Measurements from ENCODE around the gene OCA2.
"Not testable (repeated sequence)": the region's sequence is repeated elsewhere in the genome, so short reads cannot be mapped to it uniquely, and the experiment has no call there.

OCA2 gene

GRCh38 chr15:28020644-28021043 lies 78.5 kb downstream of the OCA2 start:
- DNase-seq = no peak

- DNase-seq = no peak
Observed at GRCh38 chr15:28019594-28020309, 79.4 kb downstream of the OCA2 start.

GRCh38 chr15:28018291-28019044 lies 80.6 kb downstream of the OCA2 start:
- no peak for DNase-seq

DNA sequence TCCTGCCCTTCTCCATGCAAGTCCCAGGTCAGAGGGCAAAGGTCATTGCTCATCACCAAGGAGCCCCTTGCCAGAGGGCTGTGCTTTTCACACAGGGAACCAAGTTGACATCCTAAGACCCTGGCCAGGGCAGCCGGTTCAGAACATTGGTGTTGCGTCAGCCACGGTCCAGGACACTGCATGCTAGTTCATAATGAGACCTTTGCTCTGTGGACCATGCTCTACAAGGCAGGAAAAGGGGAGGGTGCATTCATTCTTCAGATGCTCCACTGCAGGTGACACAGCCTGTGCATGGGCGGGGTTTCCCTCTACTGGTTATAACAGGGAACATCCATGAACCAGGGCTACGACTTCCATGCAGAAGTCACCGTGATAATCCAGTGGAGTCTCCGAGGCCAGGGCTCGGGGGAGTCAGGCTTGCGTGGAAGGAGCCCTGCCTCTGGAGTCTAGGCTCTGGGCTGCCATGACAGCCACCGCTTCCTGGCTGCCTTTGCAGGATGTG lies 81.6 kb downstream of the OCA2 start:
- DNase-seq = no peak

- DNase-seq = no peak
Observed at GRCh38 chr15:28015855-28016254, 83.3 kb downstream of the OCA2 start.

- DNase-seq = no peak
Observed at GRCh38 chr15:28014623-28015200, 84.4 kb downstream of the OCA2 start.

DNA sequence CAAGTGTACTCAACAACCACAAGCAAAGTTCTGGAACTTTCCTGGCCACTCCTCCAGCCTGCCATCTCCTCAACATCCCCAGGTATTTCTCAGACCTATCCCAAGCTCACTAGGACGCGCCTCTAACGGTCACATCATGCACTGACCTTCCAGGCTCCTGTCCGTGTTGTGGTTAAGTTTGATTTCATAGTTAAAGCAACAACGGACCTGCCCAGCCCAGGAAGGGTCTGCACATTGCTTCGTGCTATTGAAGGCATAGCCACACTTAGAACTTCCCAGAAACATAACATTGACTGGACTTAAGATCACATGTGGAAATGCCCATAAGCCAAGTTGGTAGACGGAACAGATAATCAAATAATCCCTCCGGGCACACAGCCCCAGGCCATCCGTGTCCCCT lies 85.1 kb downstream of the OCA2 start:
- DNase-seq = no peak

DNA sequence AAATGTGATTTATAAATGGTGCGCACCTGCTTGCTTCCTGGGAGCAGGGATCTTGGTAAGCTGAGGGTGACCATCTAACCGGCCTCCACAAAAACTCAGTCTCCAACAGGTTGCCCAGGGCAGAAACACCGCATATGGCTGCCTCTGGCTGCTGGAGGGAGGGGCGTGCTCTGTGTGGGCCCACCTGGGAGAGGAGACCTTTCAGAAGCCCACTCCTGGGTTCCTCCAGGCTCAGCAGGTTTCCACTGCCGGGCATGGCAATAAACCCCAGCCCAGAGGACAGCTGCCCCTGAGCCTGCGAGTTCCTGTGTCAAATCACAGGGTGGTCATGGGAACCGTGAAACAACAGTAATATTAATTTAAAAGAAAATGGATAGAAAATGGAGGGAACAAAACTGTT lies 85.6 kb downstream of the OCA2 start:
- no peak for DNase-seq

- no peak for DNase-seq
Observed at GRCh38 chr15:28012231-28012630, 86.9 kb downstream of the OCA2 start.

DNA sequence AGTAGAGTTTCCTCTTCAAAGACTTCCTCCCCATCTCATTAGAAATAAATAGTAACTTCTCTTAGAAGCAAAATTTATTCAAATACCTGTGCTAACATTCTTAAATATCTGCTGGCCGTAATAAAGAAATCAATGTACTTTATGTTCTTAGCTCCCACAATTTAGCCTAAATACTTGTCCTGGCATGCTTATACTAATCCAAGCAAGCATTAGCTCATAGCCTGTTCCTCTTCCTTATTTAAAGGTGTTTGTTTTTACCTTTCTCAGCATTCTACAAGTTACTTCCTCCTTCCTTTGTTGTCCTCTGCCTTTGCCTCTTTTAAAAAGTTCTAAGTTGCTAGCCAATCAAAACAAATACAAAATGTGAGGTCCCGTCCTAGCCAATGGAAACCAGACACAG lies 90.9 kb downstream of the OCA2 start:
- not testable (repeated sequence) for DNase-seq

DNA sequence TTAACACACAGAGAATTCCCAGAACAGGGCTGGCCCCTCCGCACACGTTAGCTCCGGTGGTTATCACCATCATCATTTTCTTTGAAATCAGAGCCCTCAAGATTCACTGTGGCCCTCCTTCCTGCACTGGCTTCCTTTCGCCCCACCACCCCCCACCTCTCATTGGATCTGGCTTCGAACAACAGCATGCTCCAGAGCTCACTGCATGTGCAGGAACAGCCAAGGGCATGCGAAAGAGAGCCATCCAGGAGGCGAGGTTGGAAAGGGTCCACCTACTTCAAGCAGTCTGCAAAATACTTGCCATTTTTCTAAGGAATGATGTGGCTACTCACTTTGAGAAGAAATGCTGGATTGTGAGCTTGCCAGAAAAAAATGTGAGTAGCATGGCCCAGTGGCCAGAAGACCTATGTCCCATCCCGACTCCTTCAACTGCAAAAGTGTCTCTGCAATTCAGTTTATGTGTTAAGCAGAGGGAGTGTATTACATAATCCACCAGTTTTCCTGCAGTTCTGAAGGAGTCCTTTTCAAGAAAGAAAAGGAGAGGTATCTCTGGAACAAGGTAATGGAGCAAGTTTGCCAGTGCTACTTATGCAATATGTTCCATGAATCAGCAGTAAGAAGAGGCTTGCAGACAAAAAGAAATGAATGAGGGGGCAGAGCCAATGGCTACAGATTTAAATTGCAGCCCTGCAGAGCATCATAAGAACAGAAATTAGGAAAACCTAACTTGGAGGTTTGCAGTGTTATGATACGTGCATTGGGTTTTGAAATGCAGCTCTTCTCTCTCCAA lies 92.8 kb downstream of the OCA2 start:
- DNase-seq = no peak

GRCh38 chr15:28005004-28005527 lies 94.0 kb downstream of the OCA2 start:
- DNase-seq = no peak

DNA sequence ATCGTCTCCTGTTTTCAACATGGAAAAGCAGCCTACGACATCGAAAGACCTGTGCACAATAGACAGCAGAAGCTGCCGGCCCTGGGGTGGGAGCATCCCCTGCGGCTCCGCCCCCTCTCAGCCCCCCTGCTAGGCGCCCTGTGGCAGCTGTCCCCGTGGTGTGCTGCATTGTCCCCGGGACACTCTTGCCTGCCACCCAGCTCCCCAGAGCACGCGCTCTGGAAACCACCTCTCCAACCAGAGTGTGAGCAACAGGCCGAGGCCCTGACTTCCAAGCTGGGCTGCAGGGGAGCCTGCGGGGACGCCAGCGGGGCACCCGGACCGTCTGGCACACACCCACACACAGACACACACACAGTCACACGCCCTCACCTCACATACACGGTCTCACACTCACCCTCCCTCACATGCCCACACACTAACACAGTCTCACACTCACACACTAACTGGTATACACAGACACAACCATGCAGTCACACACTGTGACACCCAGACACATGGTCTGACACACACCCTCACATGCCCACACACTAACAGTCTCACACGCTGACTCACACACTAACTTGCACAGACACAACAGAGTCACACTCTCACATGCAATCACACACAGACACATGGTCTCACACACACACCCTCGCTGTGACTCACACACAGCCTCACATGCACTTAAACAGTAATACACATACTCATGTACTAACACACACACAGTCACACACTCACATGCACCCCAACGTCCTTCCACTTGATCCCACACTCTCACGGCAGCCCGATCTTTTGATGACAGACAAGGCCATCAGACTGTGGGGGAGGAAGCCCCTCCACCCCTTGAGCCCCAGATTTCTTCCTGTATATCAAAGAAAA lies 94.7 kb downstream of the OCA2 start:
- no peak for DNase-seq

- no peak for DNase-seq
Observed at GRCh38 chr15:28003302-28004037, 95.6 kb downstream of the OCA2 start.

DNA sequence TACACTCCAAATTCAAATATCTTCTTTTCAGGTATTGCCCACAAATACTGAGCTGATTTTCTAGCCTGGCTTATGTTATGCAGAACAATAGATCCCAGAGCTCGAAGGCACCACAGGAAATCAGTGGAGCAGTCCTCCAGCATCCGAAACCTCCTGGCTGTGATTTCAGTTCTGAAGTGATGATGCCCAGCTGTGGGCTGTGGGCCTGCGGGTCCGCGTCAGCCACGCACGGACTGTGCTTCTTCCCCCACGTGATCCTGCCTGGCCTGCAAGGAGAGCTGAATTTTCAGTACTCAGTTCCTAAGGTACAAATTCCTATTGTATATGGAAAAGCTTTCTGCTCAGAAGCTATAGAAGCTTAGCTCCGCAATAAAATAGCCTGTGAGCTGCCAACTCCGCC lies 96.2 kb downstream of the OCA2 start:
- no peak for DNase-seq

DNA sequence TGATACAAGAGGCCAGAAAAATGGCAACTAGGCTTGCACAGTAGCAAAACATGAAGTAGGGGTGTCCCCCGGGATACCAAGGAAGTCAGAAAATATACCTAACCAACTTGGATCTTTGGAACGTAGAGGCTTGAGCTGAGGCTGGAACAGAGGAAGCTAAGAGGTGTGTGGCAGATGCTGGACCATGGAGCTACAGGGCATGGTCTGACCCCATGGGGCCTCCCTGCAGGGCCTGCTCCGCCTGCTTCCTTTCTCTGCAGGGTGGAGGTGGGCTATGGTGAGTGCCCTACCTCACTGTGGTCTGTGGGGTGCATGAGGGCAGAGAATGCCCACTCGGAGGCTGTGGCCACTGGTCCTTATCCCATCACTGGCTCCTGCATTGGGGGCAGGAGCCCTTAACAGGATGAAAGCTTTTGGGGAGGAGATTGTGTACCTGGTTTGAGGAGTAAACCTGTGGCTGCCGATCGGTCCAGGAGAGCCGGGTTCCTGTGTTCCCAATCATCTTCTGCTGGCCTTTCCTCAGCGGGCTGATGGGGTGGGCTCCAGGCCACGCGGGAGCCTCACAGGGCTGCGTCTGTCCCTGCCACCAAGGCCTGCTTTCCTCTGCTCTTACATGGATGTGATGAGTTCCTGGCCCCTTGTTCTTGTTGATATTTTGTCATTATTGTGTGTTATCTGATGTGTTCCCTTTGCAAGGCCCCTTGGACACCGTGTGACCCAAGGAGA lies 96.8 kb downstream of the OCA2 start:
- no peak for DNase-seq

- no peak for DNase-seq
Observed at GRCh38 chr15:28001641-28002040, 97.5 kb downstream of the OCA2 start.

GRCh38 chr15:27993996-27994780 lies 104.9 kb downstream of the OCA2 start:
- DNase-seq = no peak

- no peak for DNase-seq
Observed at GRCh38 chr15:27993544-27993943, 105.6 kb downstream of the OCA2 start.

Measured in activated naive CD4-positive, alpha-beta T cell treated with Interleukin-2 at 50 U/mL for 16 hours (primary cell).